ENCODE results near the gene USP48.

DNA sequence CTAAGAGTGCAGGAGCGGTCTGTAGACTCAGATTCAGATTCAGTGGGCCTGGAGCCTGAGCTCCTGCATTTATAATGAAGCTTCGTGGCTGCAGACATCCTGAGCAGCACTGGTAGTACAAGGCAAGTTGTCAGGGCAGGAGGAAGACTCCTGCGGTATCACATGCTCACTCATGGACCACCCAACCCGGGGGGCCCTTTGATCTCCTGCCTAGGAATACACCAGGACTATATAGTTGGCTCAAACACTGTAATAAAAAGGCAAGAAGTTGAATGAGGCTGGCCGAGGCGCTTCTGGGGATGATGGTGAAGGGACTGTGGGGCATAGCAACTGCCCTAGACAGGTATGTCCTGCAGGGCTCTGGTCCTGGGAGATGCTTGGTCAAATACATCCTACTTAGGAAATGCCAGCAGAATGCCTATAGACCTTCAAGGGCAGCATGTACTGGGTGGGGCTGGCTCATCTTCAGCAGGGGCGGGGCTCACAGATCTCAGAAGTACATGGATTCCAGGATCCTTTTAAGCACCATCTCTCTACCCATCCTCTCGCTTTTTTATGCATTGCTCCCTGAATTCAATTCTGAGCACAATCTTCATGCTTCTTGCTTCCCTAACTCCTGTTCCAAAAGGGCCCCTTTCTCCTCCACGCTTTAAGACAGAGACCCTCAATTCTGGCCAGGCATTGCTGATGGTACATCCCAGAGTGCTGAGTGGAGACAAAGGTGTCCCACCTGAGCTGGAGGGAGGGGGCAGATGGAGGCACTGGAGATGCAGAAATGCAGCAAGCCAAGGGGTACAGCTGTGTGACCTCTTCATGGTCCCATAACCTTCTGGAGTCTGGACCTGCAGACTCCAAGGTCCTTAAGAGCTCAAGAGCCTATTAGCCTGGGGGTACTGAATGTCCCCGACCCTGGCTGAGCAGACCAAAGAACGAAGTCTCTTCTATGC is 111.7 kb downstream of the USP48 start:
- no peak for TF ChIP-seq FOXK2 (IDR thresholded peaks at IDR 0.05)
- TF ChIP-seq SUZ12 (IDR thresholded peaks at IDR 0.05): no peak
- TF ChIP-seq BHLHE40 (IDR thresholded peaks at IDR 0.05; ENCODE audit: borderline replicate concordance): no peak
- no peak for TF ChIP-seq ELF4 (IDR thresholded peaks at IDR 0.05)
- no peak for TF ChIP-seq NFRKB (IDR thresholded peaks at IDR 0.05)
- no peak for TF ChIP-seq SP1 (IDR thresholded peaks at IDR 0.05)
- no peak for TF ChIP-seq ZNF384 (IDR thresholded peaks at IDR 0.05)
- TF ChIP-seq, protein P1, sequence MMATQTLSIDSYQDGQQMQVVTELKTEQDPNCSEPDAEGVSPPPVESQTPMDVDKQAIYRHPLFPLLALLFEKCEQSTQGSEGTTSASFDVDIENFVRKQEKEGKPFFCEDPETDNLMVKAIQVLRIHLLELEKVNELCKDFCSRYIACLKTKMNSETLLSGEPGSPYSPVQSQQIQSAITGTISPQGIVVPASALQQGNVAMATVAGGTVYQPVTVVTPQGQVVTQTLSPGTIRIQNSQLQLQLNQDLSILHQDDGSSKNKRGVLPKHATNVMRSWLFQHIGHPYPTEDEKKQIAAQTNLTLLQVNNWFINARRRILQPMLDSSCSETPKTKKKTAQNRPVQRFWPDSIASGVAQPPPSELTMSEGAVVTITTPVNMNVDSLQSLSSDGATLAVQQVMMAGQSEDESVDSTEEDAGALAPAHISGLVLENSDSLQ (IDR thresholded peaks at IDR 0.05): no peak
